UCSD-AML1 (cell line): ENCODE results near the gene MEX3C.

Experiments
- DNase-seq: peaks from one replicate; lab custom pipeline; 2025; ENCODE audit not compliant: unreplicated experiment; lab: John Stamatoyannopoulos, UW

The MEX3C gene

DNA sequence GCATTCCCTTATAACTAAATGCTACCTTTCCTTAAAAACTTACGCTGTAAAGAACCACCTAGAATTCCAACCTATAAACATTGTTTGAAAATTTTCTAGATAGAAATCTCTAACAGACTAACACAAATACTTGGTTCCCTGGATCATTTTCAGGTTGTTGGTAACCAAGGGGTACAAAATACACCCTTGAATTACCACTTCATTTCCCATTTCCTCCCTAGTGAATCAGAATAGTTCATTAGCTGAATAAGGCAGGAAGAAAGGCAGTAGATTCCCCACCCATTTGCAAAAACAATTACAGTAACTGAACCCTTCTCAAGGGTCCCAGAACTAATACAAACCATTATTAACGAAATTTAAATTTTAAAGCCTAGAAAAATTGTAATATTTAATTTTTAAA lies 5.5 kb downstream of the MEX3C start:
- no peak for DNase-seq

DNA sequence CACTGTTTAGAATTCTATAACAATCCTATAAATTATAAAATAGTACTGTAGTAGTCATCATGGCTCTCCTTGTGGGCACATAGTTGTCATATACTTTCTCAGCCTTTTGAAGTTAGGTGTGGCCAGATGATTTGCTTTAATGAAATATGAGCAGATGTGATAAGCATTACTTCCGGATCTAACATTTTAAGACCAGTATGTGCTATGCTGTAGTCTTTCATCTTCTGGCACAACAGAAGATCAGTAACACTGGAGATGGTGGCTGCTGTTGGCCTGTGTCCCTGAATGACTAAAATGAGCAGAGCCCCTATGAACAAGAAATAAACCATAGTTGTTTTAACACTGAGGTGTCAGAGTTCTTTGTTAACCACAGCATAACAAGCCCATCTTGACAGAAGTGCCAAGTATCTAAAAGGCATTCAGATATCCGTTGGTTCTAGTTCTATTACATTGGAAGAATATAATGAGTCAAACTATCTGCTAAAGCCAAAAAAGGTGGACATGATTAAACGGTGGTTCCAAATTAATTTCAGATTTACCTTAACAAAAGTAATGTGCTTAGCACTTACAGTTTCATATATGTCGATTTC lies 6.3 kb downstream of the MEX3C start:
- no peak for DNase-seq

DNA sequence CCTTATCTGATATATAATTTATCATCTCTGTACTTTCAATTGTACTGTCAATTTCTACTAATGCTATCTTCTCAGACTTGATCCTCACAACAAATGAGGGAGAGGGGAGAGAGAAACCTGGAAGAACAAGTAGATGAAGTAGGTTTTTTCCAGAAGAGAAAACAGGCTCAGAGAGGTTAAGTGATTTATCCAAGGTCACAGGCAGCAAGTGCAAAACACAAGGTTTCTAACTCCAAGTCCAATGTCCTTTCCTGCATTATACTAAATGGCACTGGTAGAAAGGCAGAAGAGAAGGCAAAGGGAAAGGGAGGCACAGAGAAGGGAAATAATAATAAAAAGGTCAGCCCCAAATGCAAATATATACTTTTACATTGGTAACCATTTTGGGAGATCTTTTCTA lies 7.5 kb downstream of the MEX3C start:
- DNase-seq = no peak

DNA sequence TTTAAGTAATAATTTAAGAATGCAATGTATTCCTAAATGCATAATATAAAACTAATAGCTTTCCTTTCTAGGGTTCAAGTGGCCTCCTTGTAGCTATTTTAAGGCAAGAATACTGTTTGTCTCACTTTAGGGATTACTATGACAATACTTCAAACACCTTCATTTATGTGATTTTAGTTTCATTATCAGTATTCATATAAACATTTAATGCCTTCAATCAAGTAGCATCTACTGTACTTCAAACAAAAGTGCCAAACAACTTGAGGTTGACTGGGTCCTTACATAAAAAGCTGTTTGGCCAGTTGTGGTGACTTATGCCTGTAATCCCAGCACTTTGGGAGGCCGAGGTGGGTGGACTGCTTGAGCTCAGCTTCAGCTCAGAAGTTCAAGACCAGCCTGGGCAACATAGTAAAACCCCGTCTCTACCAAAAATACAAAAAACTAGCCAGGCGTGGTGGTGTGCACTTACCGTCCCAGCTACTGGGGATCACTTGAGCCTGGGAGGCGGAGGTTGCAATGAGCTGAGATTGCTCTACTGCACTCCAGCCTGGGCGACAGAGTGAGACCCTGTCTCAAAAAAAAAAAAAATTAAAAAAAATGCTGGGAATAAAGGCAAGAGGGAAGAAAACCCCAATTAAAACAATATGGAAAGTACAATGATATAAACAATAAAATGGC lies 9.3 kb downstream of the MEX3C start:
- DNase-seq = no peak

DNA sequence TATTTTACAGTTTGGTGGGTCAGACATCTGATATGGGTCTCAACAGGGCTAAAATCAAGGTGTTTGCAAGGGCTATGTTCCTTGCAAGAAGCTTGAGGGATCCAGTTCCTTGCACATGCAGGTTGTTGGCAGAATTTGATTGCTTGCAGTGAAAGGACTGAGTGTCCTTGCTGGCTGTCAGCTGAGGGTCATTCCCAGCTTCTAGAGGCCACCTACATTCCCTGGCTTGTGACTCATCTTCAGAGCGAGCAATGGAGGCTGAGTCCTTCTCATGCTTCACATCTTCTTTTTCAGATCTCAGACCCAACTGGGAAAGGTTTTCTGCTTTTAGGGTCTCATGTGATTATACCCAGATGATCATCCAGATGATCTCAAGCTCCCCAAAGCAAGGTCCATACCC lies 12.4 kb downstream of the MEX3C start:
- DNase-seq = no peak

DNA sequence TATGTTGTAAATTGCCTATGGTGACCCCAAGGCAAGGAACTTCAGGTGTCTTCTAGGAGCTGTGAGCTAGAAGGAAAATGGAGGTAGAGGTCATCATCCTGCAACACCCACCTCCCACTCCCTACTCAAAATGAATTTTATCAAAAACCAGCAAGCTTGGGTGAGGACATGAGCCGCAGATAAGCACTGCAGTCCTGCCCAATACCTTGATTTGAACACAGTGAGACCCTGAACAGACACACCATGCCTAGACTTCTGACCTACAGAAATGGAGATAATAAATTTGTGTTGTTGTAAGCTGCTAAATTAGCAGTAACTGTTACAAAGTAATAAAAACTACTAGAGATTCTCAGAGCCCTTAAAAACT lies 13.4 kb downstream of the MEX3C start:
- no peak for DNase-seq

DNA sequence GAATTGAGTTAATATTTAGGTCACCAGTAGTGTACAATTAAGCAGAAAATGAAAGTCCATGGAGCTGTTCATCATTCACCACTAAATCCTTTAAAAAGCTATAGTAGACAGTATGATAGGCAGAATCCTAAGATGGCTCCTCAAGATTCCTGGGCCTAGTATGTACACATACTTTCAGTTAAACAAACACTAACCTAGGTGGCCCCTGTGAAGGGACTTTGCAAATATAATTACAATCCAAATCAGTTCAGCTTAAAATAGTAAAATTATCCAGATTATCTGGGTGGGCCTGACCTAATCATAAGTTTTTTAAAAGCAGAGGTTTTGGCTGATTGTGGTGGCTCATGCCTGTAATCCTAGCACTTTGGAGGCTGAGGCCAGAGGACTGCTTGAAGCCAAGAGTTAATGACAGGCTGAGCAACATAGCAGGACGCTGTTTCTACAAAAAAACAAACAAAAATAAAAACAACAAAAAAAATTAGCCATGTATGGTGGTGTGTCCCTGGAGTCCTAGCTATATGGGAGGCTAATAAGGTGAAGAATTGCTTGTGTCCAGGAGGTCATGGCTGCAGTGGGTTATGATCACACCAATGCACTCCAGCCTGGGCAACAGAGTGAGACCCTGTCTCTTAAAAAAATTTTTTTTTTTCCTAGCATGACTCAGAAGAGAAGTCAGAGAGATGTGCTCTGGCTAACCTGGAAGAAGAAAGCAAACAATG lies 13.9 kb downstream of the MEX3C start:
- no peak for DNase-seq

DNA sequence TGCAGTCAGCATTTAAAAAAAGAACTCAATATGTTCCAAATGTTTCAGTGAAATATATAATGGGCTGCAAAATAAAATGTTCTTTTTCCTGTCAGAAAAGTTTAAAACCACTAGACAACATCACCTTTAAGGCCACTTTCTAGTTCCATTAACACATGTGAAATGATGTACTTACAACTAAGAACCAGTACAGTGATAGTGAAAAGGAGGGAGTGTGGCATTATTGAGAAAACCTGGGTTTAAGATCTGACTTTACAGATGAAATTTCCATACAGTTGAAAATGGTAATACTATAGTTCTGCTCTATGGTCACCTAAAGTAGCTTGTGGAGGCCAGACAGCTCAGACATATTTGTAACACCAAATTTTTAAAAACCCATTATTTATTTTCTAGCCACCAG lies 14.7 kb downstream of the MEX3C start:
- DNase-seq = no peak

DNA sequence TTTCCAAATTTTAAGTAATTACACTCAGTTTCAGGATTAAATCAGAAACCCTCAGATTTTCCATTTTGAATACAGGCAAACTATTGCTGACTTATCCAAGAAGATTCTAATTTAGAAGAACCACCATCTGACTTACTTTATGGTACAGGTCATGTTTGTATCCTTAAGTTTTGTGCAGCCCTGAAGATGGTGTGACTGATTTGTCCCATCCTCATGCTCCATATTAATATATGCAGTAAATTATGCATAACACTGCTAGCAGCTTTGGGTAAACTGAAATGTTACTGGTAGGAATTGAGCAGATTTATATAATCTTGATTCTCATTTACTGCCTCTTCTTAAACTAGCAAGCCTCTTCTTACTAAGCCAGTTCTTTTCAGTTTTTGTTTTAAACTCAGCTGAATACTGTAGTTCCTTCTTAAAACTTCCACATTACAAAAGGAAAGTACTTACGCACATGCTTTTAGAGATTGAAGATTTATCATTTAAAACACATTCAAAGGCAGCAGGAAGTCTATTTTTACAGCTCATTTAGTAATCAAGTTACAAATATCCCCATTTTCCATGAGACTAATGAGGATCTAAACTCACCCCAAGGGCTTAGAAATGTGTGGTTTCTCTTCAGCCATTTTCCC lies 25.7 kb downstream of the MEX3C start:
- DNase-seq = no peak

DNA sequence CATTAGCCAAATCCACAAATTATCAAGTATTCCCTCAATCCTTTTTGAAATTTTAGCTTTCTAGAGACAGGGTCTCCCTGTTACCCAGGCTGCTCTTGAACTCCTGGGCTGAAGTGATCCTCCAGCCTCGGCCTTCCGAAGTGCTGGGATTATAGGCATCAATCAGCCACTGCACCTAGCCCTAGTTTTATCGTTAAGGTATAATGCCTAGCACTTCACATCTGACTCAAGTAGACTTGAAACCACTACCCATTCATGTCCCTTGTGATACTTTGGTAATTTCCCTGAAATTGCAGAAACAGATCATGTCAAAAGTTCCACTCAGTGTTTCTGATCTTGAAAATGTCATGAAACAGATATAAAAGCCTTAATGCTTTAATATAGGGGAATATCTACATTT lies 26.3 kb downstream of the MEX3C start:
- no peak for DNase-seq

DNA sequence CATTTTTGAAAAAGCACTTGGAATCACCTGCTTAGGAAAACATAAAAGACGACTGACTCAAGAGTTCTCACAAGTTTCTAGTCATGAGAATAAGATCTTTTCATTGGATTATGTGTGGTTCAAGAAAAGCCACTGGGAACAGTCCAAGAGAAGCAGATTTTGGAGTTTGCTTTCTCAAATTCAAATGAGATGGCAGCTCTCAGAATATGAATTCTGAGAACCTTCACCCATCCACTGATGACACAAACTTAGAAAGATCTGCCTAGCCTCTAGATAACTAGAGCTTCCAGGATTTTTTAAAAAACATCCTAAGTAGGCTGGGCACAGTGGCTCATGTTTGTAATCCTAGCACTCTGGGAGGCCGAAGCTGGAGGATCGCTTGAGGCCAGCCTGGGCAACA lies 26.8 kb downstream of the MEX3C start:
- DNase-seq = no peak

DNA sequence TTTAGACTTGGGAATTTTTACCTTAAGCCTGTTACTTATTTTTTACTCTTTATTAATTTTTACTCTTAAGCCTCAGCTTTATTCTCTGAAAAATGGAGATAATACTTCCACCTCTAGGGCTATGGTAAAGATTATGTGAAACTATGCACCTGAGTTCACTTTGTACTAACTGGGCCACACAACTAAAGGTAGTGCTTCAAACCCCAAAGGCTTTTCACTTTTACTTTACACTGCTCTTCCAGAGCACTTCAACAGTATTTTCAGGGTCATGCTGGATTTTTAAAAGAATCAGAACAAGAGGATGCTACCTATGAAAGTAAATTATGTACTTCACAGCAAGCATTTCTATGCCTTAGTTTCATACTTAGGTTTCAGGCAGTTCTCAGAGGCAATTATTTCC lies 27.8 kb downstream of the MEX3C start:
- DNase-seq = no peak

DNA sequence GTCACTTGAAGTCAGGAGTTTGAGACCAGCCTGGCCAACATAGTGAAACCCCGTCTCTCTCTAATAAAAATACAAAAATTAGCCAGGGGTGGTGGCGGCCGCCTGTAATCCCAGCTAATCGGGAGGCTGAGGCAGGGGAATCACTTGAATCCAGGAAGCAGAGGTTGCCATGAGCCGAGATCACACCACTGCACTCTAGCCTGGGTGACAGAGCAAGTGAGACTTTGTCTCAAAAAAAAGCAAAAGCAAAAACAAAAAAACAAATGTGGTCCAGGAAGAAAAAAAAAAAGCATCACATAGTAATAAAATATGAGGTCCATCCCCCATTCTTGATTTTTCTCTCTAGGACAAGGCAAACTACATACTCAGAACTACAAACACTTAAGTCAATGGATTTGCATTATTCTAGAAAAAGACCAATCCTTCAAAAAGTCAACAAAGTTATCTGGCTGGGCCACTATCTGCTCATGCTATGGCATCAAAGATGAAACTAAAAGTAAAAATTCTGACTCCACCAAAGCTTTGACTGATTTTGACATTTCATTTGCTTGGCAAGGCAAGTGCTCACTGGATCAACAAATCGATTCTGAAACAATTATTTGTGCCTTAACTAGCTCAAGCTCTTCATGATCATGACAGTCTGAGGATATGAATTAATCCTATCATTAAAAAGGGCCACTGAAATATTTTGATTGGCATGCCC lies 28.4 kb downstream of the MEX3C start:
- DNase-seq = no peak

DNA sequence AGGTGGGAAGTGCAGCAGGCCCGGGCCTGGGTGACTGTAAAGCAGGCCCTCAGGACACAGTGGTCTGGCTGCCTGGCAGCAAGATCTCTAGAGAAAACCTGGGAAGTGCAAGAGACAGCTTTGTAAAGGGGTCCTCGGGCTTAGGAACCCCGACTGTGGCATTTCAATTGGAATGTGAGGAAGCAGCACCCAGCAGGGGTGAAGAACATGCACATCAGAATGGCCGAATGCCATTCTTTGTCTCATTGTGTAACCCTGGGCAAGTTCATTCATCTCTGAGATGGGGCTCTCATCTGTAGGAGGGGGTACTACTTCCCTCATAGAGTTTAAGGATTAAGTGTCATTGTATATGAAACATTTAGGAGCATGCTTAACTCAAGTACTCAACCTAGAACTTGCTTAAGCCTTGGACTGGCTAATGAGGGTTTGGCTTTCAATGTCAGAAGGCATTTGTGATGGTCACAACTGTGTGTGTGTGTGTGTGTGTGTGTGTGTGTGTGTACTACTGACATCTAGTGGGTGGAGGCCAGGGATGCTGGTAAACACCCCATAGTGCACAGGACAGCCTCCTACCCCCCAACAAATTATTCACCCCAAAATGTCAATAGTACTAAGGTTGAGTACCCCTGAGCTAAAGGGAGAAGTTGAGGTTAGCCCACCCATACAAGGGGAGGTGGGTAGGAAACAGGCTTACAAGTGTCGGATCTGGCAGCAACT lies 29.3 kb downstream of the MEX3C start:
- no peak for DNase-seq

DNA sequence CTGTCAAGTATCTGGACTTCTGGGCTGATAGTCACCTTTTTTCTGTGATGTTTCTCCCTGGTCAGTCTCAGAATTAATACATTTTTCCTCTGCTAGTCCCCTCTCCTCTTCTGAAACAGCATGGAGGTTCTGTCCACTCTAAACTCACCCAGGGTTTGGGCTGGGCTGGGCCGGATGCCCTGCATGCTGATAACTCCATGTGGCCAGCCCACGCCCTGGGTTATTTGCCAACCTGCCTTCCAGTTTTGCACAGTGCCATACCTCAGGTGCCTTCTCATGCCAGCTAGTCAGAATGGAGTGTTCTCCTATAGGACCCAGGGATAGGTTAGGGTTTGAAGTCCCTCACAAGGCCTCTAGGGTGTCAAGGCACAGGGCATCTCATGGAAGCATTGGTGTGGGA lies 32.2 kb downstream of the MEX3C start:
- no peak for DNase-seq

DNA sequence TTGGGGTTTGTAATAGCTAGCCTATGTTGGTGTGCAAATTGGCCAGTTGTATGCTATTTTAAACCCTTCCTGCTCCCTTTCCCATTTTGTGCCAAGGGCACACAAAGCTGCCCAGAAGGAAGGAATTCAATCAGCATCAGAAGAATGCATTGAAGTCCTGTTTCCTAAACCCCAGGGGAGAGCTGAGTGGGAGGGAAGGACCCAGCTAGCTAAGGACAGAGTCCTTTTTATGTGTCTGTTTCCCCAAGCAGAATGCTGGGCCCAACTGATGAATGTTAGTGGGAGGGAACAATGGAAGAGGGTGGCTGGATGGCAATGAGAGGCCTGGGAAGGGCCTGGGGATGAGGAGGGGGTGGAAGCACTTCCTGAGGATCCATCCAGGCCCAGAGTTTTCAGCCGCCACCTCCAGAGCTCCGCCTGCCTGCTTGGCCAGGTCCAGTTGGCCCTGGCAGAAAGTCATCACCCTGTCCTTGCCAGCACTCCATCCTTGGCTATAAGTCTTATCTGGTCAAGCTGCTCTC lies 32.7 kb downstream of the MEX3C start:
- DNase-seq = no peak

DNA sequence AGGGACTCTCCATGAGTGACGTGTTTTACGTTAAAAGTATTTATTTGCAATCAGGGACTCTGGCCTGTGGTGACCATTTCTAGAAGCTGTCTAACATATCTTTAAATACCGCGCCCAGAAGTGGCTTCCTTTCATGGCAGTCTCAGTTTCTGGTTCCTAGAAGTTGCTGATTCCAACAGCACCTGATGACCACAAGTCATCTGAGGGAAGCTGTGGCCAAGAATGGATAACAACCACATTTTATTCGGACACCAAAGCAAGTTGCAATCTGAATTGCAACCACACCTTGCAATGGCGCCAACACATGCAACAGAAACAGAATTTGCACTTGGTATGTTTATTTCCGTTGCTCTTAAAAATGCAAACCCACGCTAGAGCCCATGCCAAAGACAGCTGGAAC lies 33.1 kb downstream of the MEX3C start:
- DNase-seq = no peak

DNA sequence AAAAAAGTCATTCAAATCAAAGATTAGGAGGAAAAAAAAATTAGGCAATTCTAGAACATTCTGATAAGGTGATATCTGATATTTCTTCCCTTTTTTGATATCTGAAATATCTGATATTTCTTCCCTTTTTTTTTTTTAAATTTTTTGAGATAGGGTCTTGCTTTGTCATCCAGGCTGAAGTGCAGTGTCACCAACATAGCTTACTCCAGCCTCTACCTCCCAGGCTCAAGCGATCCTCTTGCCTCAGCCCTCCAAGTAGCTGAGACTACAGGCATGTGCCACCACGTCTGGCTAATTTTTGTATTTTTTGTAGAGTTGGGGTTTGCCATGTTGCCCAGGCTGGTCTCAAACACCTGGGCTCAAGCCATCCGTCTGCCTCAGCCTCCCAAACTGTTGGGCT lies 33.9 kb downstream of the MEX3C start:
- DNase-seq = no peak

DNA sequence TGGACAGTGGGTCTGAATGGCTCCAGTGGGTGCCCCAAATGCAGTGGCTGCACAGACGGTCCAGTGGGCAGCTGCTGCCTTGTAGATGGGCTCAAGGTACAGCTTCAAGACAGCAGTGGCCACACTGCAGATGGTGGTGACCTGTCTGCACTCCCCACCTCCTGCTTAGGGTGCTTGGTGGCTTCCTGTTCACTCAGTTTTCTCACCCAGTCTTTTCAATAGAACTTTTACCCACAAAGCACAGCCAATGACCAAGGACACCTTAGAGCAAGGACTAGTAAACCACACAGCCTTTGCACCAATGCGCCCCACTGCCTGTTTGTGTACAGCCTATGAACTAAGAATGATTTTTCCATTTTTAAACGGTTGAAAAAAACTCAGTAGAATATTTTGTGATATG lies 34.9 kb downstream of the MEX3C start:
- DNase-seq = no peak

DNA sequence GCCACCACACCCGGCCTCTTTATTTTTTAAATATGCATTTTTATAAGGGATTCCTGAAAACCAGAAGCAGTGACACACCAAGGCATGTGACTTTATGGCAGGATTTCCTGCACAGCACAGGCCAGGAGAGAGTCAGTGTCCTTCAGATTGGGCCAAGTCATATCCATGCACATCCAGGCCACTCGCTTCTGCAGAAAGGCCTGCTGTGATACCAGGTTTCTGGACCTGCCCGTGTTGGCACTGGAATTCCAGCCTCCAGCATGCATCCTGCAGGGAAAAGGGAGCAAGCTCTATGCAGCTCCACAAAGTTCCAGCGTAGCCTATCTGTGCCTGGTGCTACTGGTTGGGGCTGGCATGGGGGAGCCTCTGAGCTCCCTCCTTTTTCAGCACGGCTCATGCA lies 36.8 kb downstream of the MEX3C start:
- no peak for DNase-seq

DNA sequence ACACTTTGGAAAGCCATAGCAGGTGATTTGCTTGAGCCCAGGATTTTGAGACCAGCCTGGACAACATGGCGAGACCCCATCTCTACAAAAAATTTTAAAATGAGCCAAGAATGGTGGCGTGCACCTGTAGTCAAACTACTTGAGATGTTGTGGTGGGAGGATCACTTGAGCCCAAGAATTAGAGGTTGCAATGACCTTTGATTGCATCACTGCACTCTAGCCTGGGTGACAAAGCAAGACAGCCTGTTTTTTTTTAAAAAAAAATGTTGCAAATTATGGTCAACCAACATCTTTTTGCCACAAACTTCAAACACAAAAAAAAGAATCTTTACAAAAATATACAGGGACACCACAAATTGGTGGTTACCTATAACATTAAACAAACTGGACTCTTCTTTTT lies 40.3 kb downstream of the MEX3C start:
- DNase-seq = no peak
